NAMALWA (cell line): Measurements from ENCODE around the gene RCC1.
"Not testable (repeated sequence)": the region's sequence is repeated elsewhere in the genome, so short reads cannot be mapped to it uniquely, and the experiment has no call there.

Experiments
- DNase-seq: peaks from one replicate; pipeline ENCODE4 v3.0.0-alpha.2; 2015; ENCODE audit warnings: low spot score

RCC1 gene, protein sequence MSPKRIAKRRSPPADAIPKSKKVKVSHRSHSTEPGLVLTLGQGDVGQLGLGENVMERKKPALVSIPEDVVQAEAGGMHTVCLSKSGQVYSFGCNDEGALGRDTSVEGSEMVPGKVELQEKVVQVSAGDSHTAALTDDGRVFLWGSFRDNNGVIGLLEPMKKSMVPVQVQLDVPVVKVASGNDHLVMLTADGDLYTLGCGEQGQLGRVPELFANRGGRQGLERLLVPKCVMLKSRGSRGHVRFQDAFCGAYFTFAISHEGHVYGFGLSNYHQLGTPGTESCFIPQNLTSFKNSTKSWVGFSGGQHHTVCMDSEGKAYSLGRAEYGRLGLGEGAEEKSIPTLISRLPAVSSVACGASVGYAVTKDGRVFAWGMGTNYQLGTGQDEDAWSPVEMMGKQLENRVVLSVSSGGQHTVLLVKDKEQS

DNA sequence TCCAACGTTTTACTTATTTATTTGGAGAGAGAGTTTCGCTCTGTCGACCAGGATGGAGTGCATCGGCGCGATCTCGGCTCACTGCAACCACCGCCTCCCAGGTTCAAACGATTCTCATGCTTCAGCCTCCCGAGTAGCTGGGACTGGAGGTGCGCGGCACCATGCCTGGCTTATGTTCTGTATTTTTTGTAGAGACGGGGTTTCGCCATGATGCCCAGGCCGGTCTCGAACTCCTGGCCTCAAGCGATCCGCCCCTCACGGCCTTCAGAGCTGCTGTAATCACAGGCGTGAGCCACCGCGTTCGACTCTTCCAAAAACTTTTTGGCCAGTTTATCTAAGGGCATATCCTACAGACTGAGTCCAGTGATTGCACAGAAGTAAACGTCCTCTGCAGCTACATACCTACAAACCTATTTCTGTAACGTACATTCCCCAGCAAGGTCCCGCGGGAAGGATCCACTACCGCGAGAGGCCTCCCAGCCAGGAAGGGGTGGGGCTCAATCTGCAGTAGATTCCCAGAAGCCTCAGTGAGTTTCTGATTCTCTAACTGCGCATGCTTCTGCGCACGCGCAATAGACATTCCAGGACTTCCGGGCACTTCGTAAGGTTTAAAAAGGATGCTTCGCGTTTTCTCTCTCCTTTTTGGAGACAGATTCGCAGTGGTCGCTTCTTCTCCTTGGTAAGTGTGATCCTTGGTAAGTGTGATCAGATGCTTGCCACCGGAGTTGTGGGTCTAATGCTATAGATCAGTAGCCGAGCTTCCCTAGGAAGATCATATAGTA lies at the start of gene RCC1:
Gene RCC1 (plus strand): TSS at position 638 of the 782 bp plus-strand sequence. CDS start 23,824 bp downstream, outside the sequence.
- peak; percentile 100 for DNase-seq

DNA sequence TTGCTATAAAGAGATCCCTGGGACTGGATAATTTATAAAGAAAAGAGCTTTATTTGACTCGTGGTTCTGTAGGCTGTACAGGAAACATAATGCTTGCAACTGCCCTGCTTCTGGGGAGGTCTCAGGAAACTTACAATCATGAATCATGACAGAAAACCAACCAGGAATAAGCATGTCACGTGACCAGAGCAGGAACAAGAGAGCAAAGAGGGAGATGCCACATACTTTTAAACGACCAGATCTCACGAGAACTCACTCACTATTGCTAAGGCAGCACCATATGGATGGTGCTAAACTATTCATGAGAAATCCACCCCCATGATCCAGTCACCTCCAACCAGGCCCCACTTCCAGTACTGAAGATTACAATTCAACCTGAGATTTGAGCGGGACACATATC lies 49.8 kb upstream of the RCC1 start:
- no peak for DNase-seq

DNA sequence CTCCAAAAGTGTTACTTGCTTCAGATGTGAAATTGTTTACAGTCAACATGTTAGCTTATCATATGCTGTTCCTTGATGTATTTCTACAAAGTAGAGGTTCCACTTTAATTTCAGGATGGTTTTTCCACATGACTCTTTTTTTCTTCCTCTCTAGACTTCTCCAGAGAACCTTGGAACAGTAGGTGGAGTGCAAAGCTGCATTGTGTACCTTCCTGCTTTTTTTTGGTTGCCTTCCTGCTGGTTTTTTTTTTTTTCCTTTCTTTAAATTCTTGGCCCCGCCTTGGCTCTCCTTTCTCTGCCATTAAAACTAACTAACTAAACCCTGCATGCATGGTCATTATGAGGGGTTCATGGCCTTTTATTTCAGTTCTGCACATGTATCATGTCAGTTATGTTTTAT lies 48.2 kb upstream of the RCC1 start:
- DNase-seq, result no peak

DNA sequence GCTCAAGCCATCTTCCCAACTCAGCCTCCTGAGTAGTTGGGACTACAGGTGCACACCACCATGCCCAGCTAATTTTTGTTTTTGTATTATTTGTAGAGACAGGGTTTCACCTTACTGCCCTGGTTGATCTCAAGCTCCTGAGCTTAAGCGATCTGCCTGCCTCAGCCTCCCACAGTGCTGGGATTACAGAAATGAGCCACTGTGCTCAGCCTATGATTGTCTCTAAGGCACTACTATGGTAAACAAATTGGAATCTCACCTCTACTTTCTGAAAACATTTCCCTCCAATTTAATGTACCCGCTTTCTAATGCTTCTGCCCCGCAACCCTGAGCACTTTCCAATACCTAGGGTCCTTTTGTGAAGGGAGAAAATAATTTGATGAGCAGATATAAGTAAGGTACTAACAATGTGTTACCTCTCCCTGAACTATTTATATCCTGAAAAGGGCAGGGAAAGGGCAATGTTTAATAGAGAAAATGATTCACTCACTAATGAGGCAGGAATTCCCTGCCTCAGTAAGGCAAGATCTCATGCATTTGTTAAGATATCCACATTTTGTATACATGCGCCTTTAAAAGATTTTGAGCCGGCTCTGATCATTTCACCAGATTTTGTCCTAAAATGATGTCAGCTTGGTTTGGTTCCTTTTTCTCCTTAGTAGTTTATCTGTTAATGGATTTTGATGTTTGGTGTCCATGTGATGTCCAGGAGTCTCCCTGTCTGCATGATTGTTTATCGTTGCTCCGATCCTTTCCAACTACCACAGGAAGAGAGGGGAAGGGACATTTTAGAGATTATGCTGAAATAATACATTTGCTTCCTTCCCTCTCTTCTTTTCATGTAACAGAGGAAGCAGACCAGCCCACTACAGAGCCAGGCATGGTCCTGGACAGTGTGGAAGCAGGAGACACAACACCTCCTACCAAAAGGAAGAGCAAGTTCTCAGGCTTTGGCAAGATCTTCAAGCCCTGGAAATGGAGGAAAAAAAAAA lies 47.3 kb upstream of the RCC1 start:
- DNase-seq, result no peak

DNA sequence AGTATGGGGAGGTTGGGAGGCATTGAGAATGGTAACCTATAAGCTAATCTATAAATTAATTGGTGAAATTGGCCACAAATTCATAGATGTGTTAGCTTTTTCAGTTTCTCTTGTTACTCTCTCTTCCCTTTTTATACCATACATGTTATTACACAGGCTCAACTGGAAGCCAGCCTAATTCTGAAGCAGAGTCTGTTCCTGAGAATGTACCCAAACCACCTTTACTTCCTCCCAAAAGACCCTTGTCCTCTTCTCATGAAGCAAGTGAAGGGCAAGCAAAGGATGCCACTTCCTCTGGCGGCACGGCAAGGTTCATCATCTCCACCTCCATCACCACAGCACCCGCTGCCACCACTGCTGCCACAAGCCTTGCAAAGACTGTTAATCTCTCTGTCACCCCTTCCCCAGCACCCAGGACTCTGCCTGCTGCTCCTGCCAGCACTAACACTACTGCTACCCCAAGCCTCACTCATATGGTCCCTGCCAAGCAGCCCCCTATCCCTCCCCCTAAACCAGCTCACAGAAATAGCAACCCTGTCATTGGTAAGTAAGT lies 39.5 kb upstream of the RCC1 start:
- DNase-seq, result no peak

DNA sequence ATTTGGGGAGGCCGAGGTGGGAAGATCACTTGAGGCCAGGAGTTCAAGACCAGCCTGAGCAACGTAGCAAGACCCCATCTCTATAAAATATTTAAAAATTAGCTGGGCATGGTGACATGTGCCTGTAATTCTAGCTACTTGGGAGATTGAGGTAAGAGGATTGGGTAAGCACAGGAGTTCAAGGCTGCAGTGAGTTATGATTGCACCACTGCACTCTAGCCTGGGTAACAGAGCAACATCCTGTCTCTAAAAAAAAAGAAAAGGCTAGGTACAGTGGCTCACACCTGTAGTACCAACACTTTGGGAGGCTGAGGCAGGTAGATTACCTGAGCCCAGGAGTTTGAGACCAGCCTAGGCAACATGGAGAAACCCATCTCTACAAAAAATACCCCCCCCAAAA lies 35.7 kb upstream of the RCC1 start:
- no peak for DNase-seq

DNA sequence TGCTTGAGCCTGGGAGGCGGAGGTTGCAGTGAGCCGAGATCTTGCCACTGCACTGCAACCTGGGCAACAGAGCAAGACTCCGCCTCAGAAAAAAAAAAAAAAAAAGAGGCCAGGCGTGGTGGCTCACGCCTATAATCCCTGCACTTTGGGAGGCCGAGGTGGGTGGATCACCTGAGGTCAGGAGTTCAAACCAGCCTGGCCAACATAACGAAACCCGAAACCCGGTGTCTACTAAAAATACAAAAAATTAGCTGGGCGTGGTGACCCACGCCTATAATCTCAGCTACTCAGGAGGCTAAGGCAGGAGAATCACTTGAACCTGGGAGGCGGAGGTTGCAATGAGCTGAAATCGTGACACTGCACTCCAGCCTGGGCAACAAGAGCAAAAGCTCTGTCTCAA lies 26.3 kb upstream of the RCC1 start:
- DNase-seq, result not testable (repeated sequence)

DNA sequence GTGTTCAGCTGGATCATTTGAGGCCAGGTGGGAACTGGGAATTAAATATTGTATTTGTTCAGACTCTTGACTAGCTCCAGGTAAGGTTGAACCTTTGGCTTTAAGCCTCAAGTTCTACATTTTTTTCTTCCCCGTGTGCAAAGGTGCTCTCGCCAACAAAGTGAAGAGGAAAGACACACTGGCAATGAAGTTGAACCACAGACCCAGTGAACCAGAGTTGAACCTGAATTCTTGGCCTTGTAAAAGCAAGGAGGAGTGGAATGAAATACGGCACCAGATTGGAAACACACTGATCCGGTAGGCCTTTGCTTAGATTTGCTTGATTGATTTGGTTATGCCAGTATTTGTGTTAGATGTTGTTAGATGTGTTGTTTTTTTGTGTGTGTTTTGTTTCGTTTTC lies 25.5 kb upstream of the RCC1 start:
- no peak for DNase-seq

DNA sequence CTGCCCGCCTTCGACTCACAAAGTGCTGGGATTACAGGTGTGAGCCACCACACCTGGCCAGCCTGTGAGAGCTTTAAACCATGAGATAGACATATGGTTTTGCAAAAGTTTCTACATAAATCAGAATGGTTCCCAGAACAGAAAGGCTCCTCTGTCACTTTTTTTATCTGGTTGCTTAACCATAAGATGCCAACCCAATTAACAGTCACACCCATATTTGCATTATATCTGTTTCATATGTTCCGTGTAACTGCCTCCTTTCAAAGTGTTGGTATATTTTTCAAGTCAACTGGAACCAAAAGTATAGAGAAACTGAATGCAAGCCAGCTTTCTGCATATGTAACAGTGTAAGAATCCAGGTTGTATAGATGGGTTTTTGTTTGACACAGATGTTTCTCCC lies 23.7 kb upstream of the RCC1 start:
- DNase-seq, result no peak

DNA sequence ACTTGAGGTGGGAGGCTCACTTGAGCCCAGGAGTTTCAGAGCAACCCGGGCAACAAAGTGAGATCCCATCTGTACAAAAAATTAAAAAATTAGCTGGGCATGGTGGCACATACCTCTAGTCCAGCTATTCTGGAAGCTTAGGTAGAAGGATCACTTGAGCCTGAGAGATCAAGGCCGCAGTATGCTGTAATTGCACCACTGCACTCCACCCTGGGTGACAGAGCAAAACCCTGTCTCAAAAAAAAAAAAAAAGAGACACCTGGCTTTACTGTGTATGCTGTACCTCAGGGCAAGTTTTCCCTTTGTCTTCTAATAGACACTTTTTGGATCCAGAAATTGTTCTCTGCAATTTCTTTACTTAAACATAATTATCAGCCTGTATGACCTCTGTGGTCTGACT lies 23.1 kb upstream of the RCC1 start:
- DNase-seq, result no peak

DNA sequence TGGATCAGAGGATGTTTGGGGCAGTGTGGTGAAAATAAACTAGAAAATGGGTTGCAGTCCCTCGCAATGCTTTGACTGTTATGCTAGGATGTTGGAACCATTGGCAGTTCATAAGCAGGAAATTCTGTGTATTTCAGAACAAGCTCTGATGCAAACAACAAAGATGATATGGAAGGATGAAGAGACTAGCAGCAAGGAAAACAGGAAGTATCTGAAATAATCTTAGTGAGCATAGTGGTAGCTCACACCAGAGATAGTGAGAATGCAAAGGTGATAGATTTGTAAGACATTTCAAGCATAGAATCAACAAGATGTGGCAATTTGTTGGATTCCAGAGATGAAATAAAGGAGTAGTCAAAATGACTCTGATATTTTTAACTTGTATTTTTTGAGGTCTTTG lies 11.1 kb upstream of the RCC1 start:
- DNase-seq, result no peak

DNA sequence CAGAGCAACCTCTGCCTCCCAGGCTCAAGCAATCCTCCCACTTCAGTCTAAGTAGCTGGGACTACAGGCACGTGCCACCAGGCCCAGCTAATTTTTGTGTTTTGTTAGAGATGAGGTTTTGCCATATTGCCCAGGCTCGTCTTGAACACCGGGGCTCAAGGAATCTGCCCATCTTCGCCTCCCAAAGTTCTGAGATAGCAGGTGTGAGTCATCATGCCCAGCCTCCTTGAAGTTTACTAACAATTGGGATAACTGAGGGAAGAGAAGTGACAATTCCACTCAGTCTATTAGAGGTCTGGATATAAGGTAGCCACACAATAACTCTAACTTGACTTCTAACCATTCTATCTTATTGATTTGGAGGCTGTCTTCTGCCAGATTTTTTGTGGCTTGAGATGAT lies 6.3 kb upstream of the RCC1 start:
- DNase-seq, result no peak

DNA sequence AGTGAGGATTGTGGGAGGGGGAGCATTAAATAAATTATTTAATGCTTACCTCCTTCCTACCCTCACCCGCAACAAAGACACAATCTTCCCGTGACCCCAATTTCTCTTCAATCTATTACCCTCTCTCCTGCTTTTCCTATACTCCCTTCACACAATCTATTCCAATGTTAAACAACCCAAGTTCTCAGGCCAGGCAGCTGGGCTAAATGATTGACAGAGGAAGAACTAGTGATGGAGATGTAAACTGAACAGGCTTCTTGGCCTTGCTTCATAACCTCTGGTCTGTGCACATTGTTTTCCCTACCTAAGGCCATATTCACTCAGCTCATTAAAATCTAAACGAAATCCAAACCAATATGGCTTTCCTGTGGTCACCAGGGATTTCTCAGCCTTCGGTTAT lies 3.9 kb upstream of the RCC1 start:
- no peak for DNase-seq

DNA sequence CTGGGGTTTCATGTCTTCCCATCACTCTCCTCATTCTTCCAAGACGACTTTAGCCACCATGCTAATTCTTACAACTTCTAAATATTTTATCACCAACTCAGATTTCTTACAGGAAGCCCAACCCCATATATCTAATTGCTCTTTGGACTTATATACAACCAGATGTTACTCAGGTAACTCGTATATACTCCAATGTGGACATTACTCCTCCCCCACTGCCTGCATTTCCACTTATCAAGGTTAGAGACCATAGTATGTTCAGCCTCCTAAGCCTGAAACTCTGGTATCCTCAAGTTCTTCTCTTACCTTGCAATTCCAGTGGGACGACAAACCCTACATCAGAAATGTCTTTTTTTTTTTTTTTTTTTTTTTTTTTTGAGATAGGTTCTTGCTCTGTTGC lies 2.7 kb upstream of the RCC1 start:
- DNase-seq, result peak; percentile 11

DNA sequence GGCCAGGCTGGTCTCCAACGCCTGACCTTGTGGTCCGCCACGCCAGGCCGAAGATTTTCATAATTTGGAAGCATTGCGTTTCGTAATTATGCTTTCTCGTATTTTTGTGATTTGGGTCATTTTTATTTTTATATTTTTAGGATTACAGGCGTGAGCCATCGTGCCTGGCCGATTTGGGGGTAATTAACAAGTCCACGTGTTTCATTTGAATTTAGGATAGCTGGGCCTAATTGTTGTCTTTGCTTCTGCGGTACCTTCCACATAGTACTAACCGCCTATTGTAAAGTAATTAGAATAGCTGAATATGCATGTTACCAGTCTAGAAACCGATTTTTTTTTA lies 1.0 kb downstream of the RCC1 start:
- DNase-seq, result peak; percentile 40

DNA sequence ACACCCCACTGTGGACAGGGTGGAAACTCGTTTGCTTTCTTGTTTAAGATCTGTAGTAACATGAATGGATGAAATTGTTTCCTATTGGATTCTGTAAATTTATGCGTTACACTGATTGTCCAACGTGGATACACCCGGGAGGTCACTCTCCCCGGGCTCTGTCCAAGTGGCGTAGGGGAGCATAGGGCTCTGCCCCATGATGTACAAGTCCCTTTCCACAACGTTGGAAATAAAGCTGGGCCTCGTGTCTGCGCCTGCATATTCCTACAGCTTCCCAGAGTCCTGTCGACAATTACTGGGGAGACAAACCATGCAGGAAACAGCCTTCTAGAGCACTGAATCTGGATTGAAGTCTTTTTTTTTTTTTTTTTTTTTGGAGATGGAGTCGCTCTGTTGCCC lies 1.4 kb downstream of the RCC1 start:
- DNase-seq, result peak; percentile 50

DNA sequence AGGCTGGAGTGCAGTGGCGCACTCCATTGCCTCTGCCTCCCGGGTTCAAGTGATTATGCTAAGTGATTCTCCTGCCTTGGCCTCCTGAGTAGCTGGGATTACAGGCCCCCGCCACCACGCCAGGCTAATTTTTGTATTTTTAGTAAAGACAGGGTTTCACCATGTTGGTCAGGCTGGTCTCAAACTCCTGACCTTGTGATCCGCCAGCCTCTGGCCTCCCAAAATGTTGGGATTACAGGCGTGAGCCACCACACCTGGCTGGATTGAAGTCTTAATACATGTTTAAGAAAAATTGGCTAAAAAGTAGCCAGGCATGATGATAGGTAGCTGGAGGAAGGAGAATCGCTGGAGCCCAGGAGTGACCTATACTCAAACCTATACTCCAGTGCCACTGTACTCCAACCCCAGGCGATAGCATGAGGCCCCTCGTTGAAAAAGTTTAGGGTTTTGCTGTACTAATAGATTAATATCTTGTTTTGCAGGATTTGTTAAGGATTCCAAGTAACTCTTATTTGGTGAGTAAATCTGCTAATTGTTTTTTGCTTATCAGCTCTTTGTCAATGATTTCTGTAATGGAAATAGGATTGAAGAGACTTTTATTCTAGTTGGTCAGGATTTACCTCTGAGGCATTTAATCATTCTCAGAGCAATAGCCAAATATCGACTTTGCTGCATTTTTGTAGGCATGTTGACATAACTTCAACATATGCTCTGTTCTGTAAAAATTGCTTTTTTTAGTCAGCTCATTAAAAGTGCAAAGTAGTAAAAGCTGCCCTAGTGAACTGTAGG lies 2.0 kb downstream of the RCC1 start:
- DNase-seq, result peak; percentile 35

DNA sequence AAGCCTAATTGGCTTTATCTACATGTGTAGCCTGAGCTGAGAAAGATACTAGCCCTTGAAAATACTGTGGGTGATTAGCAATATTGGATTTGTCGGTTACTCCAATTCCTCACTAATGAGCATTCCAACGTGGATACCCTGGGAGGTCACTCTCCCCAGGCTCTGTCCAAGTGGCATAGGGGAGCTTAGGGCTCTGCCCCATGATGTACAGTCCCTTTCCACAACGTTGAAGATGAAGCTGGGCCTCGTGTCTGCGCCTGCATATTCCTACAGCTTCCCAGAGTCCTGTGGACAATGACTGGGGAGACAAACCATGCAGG lies 2.6 kb downstream of the RCC1 start:
- DNase-seq, result peak; percentile 40

DNA sequence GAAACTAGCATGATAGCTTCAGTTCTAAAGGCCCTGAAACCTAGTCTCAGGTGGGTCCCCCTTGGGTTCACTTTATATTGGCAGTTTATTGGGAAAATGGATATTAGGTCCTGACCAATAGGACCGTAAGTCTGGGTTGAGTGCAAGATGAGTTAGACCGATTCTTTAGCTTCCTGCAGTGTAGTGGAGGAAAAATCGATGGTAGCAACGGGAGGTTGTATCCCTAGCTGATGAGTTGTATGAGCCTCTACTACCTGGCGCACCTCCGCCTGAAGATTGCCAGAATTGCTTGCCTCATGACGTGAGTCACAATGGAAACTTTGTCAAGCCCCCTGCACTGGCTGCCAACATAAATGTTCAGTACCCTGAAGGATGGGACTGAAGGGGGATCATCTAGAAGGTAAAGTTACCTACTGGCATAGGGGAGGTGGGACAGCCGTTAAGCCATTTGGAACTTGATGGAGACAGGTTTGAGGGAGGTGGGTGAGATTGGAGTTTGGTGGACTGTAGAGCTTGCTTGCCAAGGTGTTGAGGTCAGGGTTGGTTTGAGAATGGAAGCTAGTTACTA lies 3.9 kb downstream of the RCC1 start:
- peak; percentile 68 for DNase-seq

DNA sequence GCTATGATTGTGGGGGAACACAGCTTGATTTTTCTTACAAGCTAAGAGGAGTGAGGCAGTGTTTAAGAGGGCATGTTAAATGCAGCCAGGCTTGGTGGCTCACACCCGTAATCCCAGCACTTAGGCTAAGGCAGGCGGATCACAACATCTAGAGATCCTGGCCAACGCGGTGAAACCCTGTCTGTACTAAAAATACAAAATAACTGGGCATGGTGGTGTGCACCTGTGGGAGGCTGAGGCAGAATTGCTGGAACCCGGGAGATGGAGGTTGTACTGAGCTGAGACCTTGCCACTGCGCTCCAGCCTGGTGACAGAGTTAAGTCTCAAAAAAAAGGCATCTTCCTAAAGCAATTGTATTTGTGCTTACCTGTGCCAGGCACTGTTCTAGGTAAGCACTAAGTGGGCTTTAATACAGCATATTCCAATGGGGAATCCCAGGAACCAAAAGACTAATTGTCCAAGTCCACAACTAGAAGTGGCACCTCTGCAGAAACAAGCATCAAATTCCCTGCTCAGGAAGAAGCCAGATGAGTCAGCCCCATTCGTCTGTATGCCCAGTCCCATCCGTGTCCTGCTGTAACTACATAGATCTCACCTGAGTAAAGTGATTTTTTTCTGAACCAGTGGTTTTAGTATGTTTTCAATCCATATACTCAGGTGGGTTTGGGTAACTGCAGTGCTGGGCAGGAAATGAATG lies 4.6 kb downstream of the RCC1 start:
- peak; percentile 69 for DNase-seq
